Keratinocyte (primary cell): ENCODE measurements around the gene PRKAR2B. TPM values are rescaled to one million over a fixed set of nuclear protein-coding genes. Genes with fewer than 3 reads are reported as not detected.

ENCODE experiments used
- DNase-seq: peaks from one replicate; pipeline ENCODE4 v3.0.0-alpha.2; 2011; ENCODE audit warnings: low read depth, missing footprints, low spot score
- FAIRE-seq: peaks from 2 replicates; lab custom pipeline; 2011; peaks lifted over from hg19 to GRCh38; lab: Jason Lieb, UNC
- H2AFZ ChIP-seq: 2 replicates; pipeline ENCODE4 v1.6.0; 2012; ENCODE audit warnings: low read length, control low read depth, inconsistent platforms; ENCODE audit not compliant: control insufficient read depth
- H3K27ac ChIP-seq: 2 replicates; pipeline ENCODE4 v1.5.1; 2011; ENCODE audit warnings: low read length; ENCODE audit not compliant: control insufficient read depth, insufficient read depth
- H3K27me3 ChIP-seq: 3 replicates; pipeline ENCODE4 v1.6.0; 2011; ENCODE audit warnings: low read length; ENCODE audit not compliant: control insufficient read depth, insufficient read depth; ENCODE audit errors: extremely low read depth
- H3K36me3 ChIP-seq, 2 experiments: 2 replicates in 1 of 2; 3 replicates in 1 of 2; pipeline ENCODE4 v1.5.1; 2011; ENCODE audit warnings: low read length in 2 of 2, mild to moderate bottlenecking in 1 of 2; ENCODE audit not compliant: control insufficient read depth in 2 of 2, insufficient read depth in 2 of 2; ENCODE audit errors: extremely low read depth in 1 of 2
- H3K4me1 ChIP-seq: 3 replicates; pipeline ENCODE4 v1.5.1; 2011; ENCODE audit warnings: low read length; ENCODE audit not compliant: control insufficient read depth, insufficient read depth; ENCODE audit errors: extremely low read depth
- H3K4me2 ChIP-seq: 3 replicates; pipeline ENCODE4 v1.6.0; 2011; ENCODE audit warnings: low read depth, low read length; ENCODE audit not compliant: control insufficient read depth, insufficient read depth; ENCODE audit errors: extremely low read depth
- H3K4me3 ChIP-seq, 3 experiments: fragments of 200-600 bp in 1 of 3; sonication (generic) in 1 of 3; 2 replicates in 2 of 3; 3 replicates in 1 of 3; pipeline ENCODE4 v1.5.1; 2011 to 2016; ENCODE audit warnings: low read length in 3 of 3, mild to moderate bottlenecking in 3 of 3, control low read depth in 2 of 3, inconsistent platforms in 1 of 3, low read depth in 1 of 3, mixed read lengths in 1 of 3, mixed run types in 1 of 3, moderate library complexity in 1 of 3; ENCODE audit not compliant: control insufficient read depth in 2 of 3, insufficient read depth in 2 of 3; ENCODE audit errors: extremely low read depth in 1 of 3
- H3K79me2 ChIP-seq: 2 replicates; pipeline ENCODE4 v1.6.0; 2012; ENCODE audit warnings: low read length; ENCODE audit not compliant: control insufficient read depth, insufficient read depth
- H3K9ac ChIP-seq: 3 replicates; pipeline ENCODE4 v1.6.0; 2011; ENCODE audit warnings: low read length; ENCODE audit not compliant: control insufficient read depth, insufficient read depth; ENCODE audit errors: extremely low read depth
- H3K9me1 ChIP-seq: 3 replicates; pipeline ENCODE4 v1.6.0; 2011; ENCODE audit warnings: low read length; ENCODE audit not compliant: control insufficient read depth, insufficient read depth; ENCODE audit errors: extremely low read depth
- H3K9me3 ChIP-seq: 2 replicates; pipeline ENCODE4 v1.5.1; 2012; ENCODE audit warnings: low read depth, low read length; ENCODE audit not compliant: control insufficient read depth
- H4K20me1 ChIP-seq: 3 replicates; pipeline ENCODE4 v1.6.0; 2011; ENCODE audit warnings: low read length; ENCODE audit not compliant: control insufficient read depth, insufficient read depth; ENCODE audit errors: extremely low read depth
- CTCF ChIP-seq, 3 experiments: IDR thresholded peaks in 1 of 3; conservative IDR thresholded peaks in 1 of 3; optimal IDR thresholded peaks in 1 of 3; 2 replicates in 2 of 3; 3 replicates in 1 of 3; pipeline versions ENCODE3 to v1.5.1; 2011; ENCODE audit warnings: low read length in 3 of 3, mild to moderate bottlenecking in 3 of 3, moderate library complexity in 2 of 3, control low read depth in 1 of 3, inconsistent platforms in 1 of 3; ENCODE audit not compliant: insufficient read depth in 2 of 3; ENCODE audit errors: extremely low read depth in 1 of 3
- EZH2 ChIP-seq: IDR thresholded peaks from one replicate; pipeline ENCODE4 v1.6.1; 2012; ENCODE audit warnings: inconsistent platforms, mild to moderate bottlenecking, low read length, moderate library complexity
- dilution Hi-C: fragments of 300-500 bp; cut with MboI; formaldehyde crosslinking; loops from one replicate; pipeline ENCODE4 v1.7.0; 2020; ENCODE audit warnings: low sequenced_read_pairs; ENCODE audit not compliant: extremely low pct_ligation_motif_present
- polyA plus RNA-seq, 5 experiments: library from polyadenylated mRNA; depleted of rRNA in 3 of 5; stranded (reverse) in 3 of 5; stranded (forward) in 1 of 5; unstranded in 1 of 5; fragments of >200 nt; gene quantifications; 1 replicate in 1 of 5; 2 replicates in 3 of 5; 3 replicates in 1 of 5; pipeline versions ENCODE4 v1.2.1 to v1.2.3, GENCODE V29; 2011 to 2012; ENCODE audit warnings: missing spikeins in 2 of 5, low read depth in 1 of 5, low replicate concordance in 1 of 5

The PRKAR2B gene
- polyA plus RNA-seq, 1 donor (not counting 4 experiments of a cell fraction or from before 2014, with no cell fraction given), result 0.01 TPM

GRCh38 chr7:107148721-107149120, 104.2 kb downstream of the PRKAR2B start:
- dilution Hi-C loops, result no loop called here
- no peaks in the 10 kb centered on the region for H3K9me1 ChIP-seq
- H3K27me3 ChIP-seq, result no peaks in the 10 kb centered on the region
- H3K9me3 ChIP-seq, result no peaks in the 10 kb centered on the region
- no peaks in the 10 kb centered on the region for H3K79me2 ChIP-seq
- H3K4me1 ChIP-seq, result peaks cover 3% of the 10 kb centered on the region
- FAIRE-seq (no peak), DNase-seq (no peak)
- no peaks in the 10 kb centered on the region for H4K20me1 ChIP-seq
- no peak overlapping the region for H3K4me3 ChIP-seq
- no peak overlapping the region for H3K27ac ChIP-seq
- no peak overlapping the region for H3K4me2 ChIP-seq
- no peaks in the 10 kb centered on the region for H3K36me3 ChIP-seq
- H2AFZ ChIP-seq, result no peak overlapping the region
- TF ChIP-seq EZH2 (no peak), CTCF (optimal IDR thresholded peaks at IDR 0.05 in 1 of 3, IDR thresholded peaks at IDR 0.05 in 1 of 3, conservative IDR thresholded peaks at IDR 0.05 in 1 of 3; ENCODE audit: extremely low read depth in 1 of 3, insufficient read depth in 2 of 3, low read length in 3 of 3) (no peak)
- no peak overlapping the region for H3K9ac ChIP-seq

GRCh38 chr7:107149863-107150262, 105.4 kb downstream of the PRKAR2B start:
- no peak overlapping the region for H2AFZ ChIP-seq
- H3K4me3 ChIP-seq, result no peak overlapping the region
- DNase-seq, result no peak
- H3K27me3 ChIP-seq, result no peaks in the 10 kb centered on the region
- no peaks in the 10 kb centered on the region for H3K9me3 ChIP-seq
- H4K20me1 ChIP-seq, result no peaks in the 10 kb centered on the region
- no peak for FAIRE-seq
- TF ChIP-seq EZH2 (no peak), CTCF (optimal IDR thresholded peaks at IDR 0.05 in 1 of 3, IDR thresholded peaks at IDR 0.05 in 1 of 3, conservative IDR thresholded peaks at IDR 0.05 in 1 of 3; ENCODE audit: extremely low read depth in 1 of 3, insufficient read depth in 2 of 3, low read length in 3 of 3) (no peak)
- H3K9ac ChIP-seq, result no peak overlapping the region
- no peaks in the 10 kb centered on the region for H3K9me1 ChIP-seq
- no peaks in the 10 kb centered on the region for H3K36me3 ChIP-seq
- dilution Hi-C loops, result no loop called here
- no peaks in the 10 kb centered on the region for H3K79me2 ChIP-seq
- H3K27ac ChIP-seq, result no peak overlapping the region
- H3K4me2 ChIP-seq, result no peak overlapping the region
- H3K4me1 ChIP-seq, result peaks cover 3% of the 10 kb centered on the region
